Uterus (tissue), 4 donors: ENCODE results near the gene DPP6. TPM values are rescaled to one million over a fixed set of nuclear protein-coding genes. Genes with fewer than 3 reads are reported as not detected.

Source experiments
- DNase-seq, 2 donors: peaks; one replicate each; pipeline ENCODE4 v3.0.0-alpha.2; 2019 to 2020
- H3K27ac ChIP-seq, 2 donors: fragments of 200-600 bp; sonication (generic); 1 replicate in 1 of 2; 2 replicates in 1 of 2; pipeline ENCODE4 v1.5.1; 2016 to 2018
- H3K27me3 ChIP-seq, 2 donors: fragments of 200-600 bp; sonication (generic); one replicate each; pipeline ENCODE4 v1.5.1; 2018 to 2019; ENCODE audit warnings: control low read depth in 1 of 2
- H3K36me3 ChIP-seq, 2 donors: fragments of 200-600 bp; sonication (generic); one replicate each; pipeline ENCODE4 v1.5.1; 2019; ENCODE audit warnings: control low read depth in 1 of 2
- H3K4me1 ChIP-seq, 2 donors: fragments of 200-600 bp; sonication (generic); one replicate each; pipeline ENCODE4 v1.5.1; 2018 to 2019; ENCODE audit warnings: control low read depth in 1 of 2
- H3K4me3 ChIP-seq, 2 donors: fragments of 200-600 bp; sonication (generic); 1 replicate in 1 of 2; 2 replicates in 1 of 2; pipeline ENCODE4 v1.5.1; 2018 to 2019; ENCODE audit warnings: mild to moderate bottlenecking in 1 of 2
- H3K9me3 ChIP-seq, 2 donors: fragments of 200-600 bp; sonication (generic); one replicate each; pipeline ENCODE4 v1.5.1; 2019; ENCODE audit warnings: control low read depth in 1 of 2
- POLR2A ChIP-seq, 2 donors: fragments of 450-650 bp; IDR thresholded peaks; one replicate each; pipeline ENCODE4 v1.6.1; 2016; ENCODE audit warnings: antibody characterized with exemption in 2 of 2, mild to moderate bottlenecking in 1 of 2, moderate library complexity in 1 of 2
- intact Hi-C: fragments of 100-400 bp; cut with DNase I; formaldehyde crosslinking; loops from one replicate; pipeline ENCODE4 v1.15.1; 2023; ENCODE audit warnings: low total_unique reads
- total RNA-seq, 4 donors: library from RNA; depleted of rRNA in 3 of 4; stranded (reverse); fragments of >200 nt in 3 of 4; gene quantifications; one replicate each; pipeline versions ENCODE4 v1.1.0 to v1.2.4, GENCODE V29; 2014 to 2023
- TF ChIP-seq, protein P1 (sequence below), 4 experiments: fragments of 200-600 bp in 2 of 4; fragments of 450-650 bp in 2 of 4; sonication (generic) in 2 of 4; IDR thresholded peaks; one replicate each; pipeline ENCODE4 v1.5.1; 2016 to 2019; ENCODE audit warnings: antibody characterized with exemption in 4 of 4, mild to moderate bottlenecking in 2 of 4, moderate library complexity in 1 of 4
- donor health status: DM: yes; HTN: yes; CAD: no.

The DPP6 gene
- total RNA-seq, 4 donors from 2014 or later = 4.1 to 107 (median 42.7) TPM

GRCh38 chr7:154767821-154768415 lies 715.7 kb downstream of the DPP6 start:
- Histone ChIP-seq H3K9me3 (no peaks in the 10 kb centered on the region), H3K27me3 (no peaks in the 10 kb centered on the region), H3K27ac (no peak overlapping the region), H3K36me3 (no peaks in the 10 kb centered on the region), H3K4me1 (no peaks in the 10 kb centered on the region), H3K4me3 (no peak overlapping the region)
- TF ChIP-seq, protein P1, sequence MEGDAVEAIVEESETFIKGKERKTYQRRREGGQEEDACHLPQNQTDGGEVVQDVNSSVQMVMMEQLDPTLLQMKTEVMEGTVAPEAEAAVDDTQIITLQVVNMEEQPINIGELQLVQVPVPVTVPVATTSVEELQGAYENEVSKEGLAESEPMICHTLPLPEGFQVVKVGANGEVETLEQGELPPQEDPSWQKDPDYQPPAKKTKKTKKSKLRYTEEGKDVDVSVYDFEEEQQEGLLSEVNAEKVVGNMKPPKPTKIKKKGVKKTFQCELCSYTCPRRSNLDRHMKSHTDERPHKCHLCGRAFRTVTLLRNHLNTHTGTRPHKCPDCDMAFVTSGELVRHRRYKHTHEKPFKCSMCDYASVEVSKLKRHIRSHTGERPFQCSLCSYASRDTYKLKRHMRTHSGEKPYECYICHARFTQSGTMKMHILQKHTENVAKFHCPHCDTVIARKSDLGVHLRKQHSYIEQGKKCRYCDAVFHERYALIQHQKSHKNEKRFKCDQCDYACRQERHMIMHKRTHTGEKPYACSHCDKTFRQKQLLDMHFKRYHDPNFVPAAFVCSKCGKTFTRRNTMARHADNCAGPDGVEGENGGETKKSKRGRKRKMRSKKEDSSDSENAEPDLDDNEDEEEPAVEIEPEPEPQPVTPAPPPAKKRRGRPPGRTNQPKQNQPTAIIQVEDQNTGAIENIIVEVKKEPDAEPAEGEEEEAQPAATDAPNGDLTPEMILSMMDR (IDR thresholded peaks at IDR 0.05) = no peak
- intact Hi-C loops = no loop called here
- no peak for DNase-seq

- no peaks in the 10 kb centered on the region for H3K4me1 ChIP-seq
- no peaks in the 10 kb centered on the region for H3K27me3 ChIP-seq
- H3K4me3 ChIP-seq = no peak overlapping the region
- no peaks in the 10 kb centered on the region for H3K9me3 ChIP-seq
- DNase-seq = no peak
- intact Hi-C loops = no loop called here
- no peak for TF ChIP-seq POLR2A (IDR thresholded peaks at IDR 0.05)
- TF ChIP-seq, protein P1 (IDR thresholded peaks at IDR 0.05) = no peak
- no peaks in the 10 kb centered on the region for H3K36me3 ChIP-seq
- no peak overlapping the region for H3K27ac ChIP-seq
These were observed 716.8 kb downstream of the DPP6 start for GRCh38 chr7:154769001-154769400.

DNA sequence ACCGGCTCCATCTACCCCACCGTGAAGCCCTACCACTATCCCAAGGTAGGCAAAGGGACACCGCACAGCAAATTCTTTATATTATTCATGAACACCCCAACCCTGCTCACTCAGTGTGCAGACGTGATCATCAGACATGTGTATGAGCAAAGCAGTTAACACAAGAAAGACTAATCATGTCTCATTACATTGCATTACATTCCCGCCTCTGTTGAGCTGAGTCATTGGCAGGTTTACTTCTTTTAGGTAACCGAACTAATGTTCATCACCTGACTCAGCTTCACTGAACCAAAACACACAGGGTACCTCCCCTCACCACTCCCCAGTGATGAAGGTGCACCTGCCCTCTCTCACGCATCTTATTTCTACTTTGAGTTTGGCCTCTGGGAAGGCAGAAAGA lies 717.3 kb downstream of the DPP6 start:
- intact Hi-C loops = no loop called here
- no peaks in the 10 kb centered on the region for H3K36me3 ChIP-seq
- no peak for TF ChIP-seq POLR2A (IDR thresholded peaks at IDR 0.05)
- TF ChIP-seq, protein P1 (IDR thresholded peaks at IDR 0.05) = no peak
- H3K4me1 ChIP-seq = no peaks in the 10 kb centered on the region
- DNase-seq = no peak
- no peak overlapping the region for H3K4me3 ChIP-seq
- H3K27me3 ChIP-seq = no peaks in the 10 kb centered on the region
- no peaks in the 10 kb centered on the region for H3K9me3 ChIP-seq
- no peak overlapping the region for H3K27ac ChIP-seq

DNA sequence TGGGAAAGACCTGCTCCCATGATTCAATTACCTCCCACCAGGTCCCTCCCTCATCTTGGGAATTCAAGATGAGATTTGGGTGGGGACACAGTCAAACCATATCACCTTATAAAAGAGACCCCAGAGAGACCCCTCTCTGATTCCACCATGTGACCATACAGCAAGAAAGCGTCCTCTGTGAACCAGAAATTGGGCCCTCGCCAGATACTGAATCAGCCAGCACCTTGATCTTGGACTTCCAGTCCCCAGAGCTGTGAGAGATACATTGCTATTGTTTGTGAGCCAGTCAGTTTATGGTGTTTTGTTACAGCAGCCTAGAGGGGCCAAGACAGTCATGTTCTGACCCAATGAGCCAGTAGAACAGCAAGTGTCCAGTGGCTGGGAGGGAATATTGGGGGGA lies 718.2 kb downstream of the DPP6 start:
- H3K36me3 ChIP-seq = no peaks in the 10 kb centered on the region
- no peaks in the 10 kb centered on the region for H3K4me1 ChIP-seq
- H3K27me3 ChIP-seq = no peaks in the 10 kb centered on the region
- no peak for DNase-seq
- intact Hi-C loops = no loop called here
- H3K27ac ChIP-seq = no peak overlapping the region
- no peaks in the 10 kb centered on the region for H3K9me3 ChIP-seq
- TF ChIP-seq, protein P1 (IDR thresholded peaks at IDR 0.05) = no peak
- no peak for TF ChIP-seq POLR2A (IDR thresholded peaks at IDR 0.05)
- H3K4me3 ChIP-seq = no peak overlapping the region

- Histone ChIP-seq H3K9me3 (no peaks in the 10 kb centered on the region), H3K27ac (no peak overlapping the region), H3K4me1 (no peaks in the 10 kb centered on the region), H3K36me3 (no peaks in the 10 kb centered on the region), H3K27me3 (no peaks in the 10 kb centered on the region), H3K4me3 (no peak overlapping the region)
- TF ChIP-seq, protein P1 (IDR thresholded peaks at IDR 0.05) = no peak
- no peak for TF ChIP-seq POLR2A (IDR thresholded peaks at IDR 0.05)
- no peak for DNase-seq
- intact Hi-C loops = no loop called here
These were observed 718.8 kb downstream of the DPP6 start for GRCh38 chr7:154770962-154771361.
